A673 (cell line): ENCODE results near the gene MT1G.

Experiments used
- CTCF ChIP-seq: fragments of 300-800, 200-600 bp; sonication (generic); conservative IDR thresholded peaks from 2 replicates; pipeline ENCODE4 v1.5.1; 2017; ENCODE audit warnings: low read depth, mild to moderate bottlenecking, antibody characterized with exemption, low read length, moderate library complexity, mixed read lengths
- EZH2 ChIP-seq: fragments of 200-600 bp; sonication (generic); IDR thresholded peaks from 2 replicates; pipeline ENCODE4 v1.6.1; 2017; ENCODE audit warnings: borderline replicate concordance, low read depth, mild to moderate bottlenecking, mixed read lengths, antibody characterized with exemption, low read length; ENCODE audit not compliant: poor library complexity, severe bottlenecking

DNA sequence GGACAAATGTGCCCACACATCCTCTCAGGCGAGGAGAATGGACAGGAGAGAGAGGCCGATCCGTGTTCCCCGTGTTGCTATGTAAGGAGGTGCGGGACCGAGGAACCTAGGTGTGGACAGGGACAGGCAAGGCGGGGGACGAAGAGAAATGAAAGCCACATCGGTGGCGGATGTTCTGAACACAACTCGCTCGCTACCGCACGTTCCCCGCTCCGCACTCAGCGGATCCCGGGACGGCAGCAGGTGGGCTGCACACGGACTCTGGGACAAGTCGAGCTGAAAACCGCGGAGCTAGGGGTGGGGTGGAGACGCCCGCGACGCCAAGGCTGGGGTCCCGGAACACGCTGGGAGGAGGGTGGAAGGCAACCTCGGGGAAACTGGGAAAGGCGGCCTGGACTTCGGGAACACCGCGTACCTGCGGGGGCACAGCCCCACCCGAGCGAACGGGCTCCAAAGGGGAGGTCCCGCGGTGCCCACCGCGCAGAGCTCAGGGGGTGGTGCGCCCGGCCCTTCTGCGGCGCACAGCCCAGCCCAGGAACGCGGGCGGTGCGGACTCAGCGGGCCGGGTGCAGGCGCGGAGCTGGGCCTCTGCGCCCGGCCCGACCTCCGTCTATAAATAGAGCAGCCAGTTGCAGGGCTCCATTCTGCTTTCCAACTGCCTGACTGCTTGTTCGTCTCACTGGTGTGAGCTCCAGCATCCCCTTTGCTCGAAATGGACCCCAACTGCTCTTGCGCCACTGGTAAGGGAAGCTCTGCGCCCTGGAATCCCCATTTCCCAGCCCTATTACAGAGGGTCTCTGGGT, 42.5 kb downstream of the MT1G start, which contains the start of gene MT1E:
- no peak for TF ChIP-seq CTCF
- no peak for TF ChIP-seq EZH2
